Astrocyte (in vitro differentiated cells and primary cell): ENCODE measurements around the gene UBLCP1.

Experiments
- CTCF ChIP-seq: IDR thresholded peaks from 2 replicates; pipeline ENCODE4 v1.5.1; 2011; ENCODE audit warnings: low read depth, mild to moderate bottlenecking, inconsistent platforms, low read length, moderate library complexity; ENCODE audit not compliant: insufficient read depth
- EZH2 ChIP-seq: IDR thresholded peaks from 2 replicates; pipeline ENCODE4 v1.6.1; 2012; ENCODE audit warnings: mild to moderate bottlenecking, low read length, inconsistent platforms; ENCODE audit not compliant: insufficient read depth

- TF ChIP-seq CTCF, result no peak
- no peak for TF ChIP-seq EZH2
Measured at GRCh38 chr5:159311063-159311462, 48.0 kb downstream of the UBLCP1 start.
